GM18498 (cell line): ENCODE results near the gene AHNAK2.
"Not testable (repeated sequence)": the region's sequence is repeated elsewhere in the genome, so short reads cannot be mapped to it uniquely, and the experiment has no call there.

ENCODE experiments used
- ATAC-seq: cut with Tn5 transposase; IDR thresholded peaks from one replicate; pipeline ENCODE4 v1.9.1; 2021; ENCODE audit warnings: mild to moderate bottlenecking, moderate library complexity; ENCODE audit not compliant: unreplicated experiment

AHNAK2 gene

DNA sequence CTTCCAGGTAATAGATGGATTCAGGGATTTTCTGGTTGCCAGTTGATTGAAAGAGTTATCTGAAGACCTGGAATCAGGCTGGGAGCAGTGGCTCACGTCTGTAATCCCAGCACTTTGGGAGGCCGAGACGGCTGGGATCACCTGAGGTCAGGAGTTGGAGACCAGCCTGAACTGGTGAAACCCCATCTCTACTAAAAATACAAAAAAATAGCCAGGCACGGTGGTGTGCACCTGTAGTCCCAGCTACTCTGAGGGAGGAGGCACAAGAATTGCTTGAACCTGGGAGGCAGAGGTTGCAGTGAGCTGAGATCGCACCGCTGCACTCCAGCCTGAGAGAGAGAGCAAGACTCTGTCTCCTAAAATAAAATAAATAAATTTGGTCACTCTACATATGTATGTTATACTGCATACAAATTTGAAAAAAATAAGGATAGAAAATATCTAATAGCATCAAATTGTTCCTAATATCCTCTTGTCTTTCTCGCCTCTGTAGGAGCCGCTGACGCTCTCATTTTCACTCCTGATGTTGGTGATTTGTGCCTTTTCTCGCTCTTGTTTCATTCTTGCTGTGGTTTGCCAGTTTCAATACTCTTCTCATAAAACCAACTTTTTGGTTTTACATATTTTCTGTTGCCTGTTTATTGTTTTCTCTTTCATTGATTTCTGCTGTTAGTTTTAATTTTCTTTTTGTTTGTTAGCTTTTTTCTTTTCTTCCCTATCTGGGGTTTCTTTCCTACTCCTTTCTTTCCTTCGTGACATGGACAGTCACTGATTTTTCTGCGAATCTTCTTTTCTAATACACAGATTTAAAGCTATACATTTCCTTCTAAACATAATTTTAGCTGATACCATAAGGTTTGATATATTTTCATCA is 77.3 kb downstream of the AHNAK2 start:
- ATAC-seq = no peak

DNA sequence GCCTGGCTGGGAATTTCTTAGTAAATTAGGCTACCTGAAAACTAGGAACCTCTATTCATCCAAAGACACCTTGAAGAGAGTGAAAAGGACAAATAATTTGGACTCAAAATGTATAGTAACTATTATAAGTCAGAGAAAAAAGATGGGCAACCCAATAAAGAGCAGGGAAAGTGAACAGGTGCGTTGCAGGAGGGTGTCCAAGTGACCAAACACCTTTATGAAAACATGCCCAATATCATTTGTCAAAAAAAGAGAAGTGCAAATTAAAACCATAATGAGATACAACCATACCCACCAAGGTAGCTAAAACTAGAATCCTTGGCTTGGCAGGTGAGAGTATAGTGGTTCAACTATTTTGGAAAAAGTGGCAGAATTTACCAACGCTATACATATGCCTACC is 78.4 kb downstream of the AHNAK2 start:
- ATAC-seq = no peak

DNA sequence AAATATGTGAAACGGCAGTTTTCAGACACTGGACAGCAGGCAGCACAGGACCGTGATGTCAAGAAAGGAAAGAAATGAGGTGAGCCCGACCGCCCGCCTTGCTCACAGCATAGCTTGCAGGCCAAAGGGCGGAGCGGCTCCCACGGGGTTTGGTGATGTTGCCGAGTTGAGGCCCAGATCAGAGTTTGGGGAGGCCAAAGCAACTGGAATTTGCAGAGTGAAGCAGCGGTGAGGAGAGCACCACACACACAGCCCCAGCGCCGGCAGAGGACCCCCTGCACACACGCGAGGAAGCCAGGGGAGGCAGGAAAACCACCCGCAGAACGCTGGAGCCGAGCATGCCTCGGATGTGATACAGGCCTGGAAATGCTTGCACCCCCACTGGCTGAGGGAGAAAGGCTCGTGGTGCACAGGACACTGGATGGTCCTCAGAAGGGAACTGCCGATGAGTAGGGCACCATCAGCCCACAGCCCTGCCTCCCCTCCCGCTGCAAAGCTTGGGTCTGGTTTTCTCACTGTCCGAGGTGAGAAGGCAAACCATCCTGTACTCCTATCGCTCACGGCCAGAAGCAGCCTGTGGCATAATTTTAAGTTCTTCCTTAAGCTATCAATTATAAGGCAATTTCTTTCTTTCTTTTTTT is 79.2 kb downstream of the AHNAK2 start:
- ATAC-seq = no peak

DNA sequence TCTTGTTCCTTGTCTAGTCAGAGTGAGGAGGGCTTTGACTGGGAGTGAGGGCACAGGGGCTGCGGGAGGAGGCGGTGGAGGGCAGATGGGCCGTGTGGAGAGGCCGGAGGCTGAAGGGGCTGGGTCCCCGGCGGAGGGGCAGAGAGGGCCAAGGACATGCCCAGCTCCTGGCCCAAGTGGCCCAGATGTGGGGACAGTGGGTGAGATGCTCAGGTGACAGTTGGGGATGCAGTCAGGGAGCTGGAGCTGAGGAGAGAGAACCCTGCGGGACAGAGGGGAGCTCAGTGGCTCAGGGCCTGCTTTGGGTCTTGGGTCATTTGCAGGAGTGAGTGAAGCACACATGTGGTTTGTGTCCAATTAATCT is 80.0 kb downstream of the AHNAK2 start:
- no peak for ATAC-seq

DNA sequence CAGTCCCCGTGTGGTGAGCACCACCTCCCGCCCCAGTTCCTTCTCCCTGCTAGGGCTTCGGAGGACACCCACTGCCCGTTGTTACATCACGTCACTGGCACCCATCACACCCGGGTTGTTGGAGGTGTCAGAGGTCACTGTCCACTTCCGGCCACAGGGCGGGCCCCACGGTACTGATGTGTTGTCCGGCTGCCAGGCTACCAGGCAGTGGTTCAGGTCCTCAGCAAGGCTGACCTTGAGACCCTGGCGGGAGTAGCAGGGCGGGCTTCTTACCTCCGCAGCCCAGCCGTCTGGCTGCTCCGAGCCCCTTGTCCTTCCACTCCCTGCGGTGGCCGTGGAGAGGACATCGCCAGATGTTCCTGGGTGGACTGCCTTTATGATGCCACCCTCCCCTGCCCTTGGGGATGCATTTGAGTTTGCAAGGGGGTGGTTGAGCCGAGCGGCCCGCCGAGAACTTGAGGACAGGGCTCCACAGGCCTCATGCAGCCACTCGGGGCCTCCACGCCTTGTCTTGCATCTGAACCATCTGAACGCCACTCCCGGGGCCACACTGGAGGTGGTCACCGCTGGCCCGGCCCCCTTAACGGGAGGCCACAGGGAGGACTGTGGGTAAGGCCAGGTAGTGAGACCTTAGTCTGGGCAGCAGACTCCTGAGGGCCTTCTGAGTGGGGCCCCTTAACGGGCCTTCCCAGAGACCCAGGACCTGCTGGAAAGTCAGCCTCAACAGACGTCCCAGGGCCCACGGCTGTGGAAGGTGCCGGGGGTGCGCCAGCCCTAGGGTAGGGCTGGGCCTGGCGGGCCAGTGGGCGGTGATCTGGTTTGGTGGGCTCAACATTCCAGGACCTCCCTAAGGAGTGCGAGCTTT is 80.6 kb downstream of the AHNAK2 start:
- no peak for ATAC-seq

DNA sequence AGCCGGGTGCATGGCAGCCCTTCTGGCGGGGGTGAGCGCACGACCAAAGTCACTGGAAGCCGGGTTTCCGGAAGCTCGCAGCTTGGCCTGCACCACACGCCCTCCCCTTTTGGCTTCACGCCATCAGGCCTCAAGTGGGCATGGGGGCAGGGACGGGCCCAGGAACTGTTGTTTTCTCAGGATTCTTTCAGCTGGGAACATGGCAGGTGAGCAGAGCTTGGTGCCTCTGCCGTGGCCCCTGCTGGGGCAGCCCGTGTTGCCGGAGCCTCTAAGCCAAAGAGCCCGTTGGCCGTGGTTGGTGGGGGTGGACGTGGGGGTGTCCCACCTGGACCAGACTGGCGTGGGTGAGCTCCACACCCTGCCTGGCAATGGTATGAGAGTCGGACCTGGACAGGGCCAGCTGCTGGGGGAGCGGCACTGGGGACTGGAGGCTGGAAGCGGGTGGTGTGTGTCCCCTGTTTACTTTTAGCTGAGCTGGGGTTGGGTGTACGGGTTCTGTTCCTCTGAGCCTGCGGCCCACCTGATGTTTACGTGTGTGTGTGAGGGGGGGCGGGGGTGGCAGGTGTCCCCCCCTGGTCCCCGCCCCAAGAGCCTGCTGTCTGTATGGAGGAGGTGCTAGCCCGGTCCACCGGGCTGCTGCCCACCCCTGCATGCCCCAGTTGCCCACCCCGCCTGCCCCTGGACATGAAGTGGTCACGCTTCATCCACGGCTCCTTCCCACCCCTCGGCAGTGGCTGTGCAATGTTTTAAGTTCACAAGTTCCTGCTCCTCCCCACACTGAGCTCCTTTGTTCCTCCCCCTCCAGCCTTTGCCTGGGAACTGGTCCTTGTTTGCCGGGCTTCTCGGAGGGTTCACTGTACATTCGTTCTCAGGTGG is 82.2 kb downstream of the AHNAK2 start:
- ATAC-seq = no peak

DNA sequence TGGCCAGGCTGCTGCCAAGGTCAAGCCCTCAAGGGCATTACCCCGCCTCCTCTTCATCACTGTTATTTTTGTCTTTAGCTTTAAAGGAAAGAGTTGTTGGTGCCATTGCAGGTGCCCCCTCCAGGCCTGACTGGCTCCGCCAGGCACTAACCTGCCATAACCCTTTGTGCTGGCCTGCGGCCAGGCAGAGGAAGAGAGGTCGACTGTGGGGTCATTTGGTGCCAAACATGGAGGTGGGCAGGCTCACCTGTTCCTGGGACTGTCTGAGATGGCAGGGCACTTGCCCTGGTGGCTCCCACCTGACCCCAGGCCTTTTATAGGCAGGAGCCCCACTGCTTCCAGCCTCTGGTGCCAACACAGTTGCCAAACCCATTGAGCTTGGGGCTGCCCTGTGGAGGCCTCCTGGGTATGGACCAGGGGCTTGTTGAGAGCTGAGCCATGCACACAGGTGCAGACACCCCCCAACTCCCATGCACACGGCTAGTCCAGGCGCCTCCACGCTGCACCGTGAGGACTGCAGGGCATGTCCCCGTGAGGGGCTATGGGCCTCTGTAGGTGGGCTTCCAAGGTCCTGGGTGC is 82.9 kb downstream of the AHNAK2 start:
- ATAC-seq = no peak

DNA sequence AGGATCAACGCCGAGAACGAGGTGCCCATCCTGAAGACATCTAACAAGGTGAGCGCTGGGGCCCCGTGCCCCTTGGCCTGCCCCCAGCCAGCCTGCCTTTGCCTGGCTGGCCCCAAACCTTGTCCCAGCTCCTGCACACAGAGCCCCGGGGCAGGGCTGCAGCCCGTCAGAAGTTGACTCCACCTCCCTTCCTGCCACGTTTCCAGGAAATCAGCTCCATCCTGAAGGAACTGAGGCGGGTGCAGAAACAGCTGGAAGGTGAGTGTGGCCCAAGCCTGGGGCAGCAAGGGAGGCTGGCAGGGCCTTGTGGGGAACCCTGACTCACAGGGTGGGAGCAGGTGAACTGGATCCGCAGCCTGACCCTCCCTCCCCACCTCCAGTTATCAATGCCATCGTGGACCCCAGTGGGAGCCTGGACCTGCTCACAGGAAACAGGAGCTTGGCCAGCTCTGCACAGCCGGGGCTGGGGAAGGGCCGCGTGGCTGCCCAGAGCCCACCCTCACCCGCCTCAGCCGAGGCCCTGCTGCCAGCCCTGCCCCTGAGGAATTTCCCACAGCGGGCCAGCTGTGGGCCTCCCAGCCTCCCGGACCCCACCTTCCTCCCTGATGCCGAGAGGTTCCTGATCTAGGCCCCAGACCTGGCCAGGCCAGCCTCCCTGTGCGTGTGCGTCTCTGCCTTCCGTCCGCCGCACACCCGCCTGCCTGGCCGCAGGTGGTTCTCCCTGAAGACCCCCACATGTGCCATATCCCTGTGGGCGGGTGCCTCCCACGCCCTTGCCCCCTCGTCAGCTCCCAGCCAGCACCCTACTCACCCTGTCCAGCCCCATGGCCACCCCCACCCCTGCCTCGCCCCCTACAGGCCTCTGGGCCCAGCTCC is 83.6 kb downstream of the AHNAK2 start:
- no peak for ATAC-seq

DNA sequence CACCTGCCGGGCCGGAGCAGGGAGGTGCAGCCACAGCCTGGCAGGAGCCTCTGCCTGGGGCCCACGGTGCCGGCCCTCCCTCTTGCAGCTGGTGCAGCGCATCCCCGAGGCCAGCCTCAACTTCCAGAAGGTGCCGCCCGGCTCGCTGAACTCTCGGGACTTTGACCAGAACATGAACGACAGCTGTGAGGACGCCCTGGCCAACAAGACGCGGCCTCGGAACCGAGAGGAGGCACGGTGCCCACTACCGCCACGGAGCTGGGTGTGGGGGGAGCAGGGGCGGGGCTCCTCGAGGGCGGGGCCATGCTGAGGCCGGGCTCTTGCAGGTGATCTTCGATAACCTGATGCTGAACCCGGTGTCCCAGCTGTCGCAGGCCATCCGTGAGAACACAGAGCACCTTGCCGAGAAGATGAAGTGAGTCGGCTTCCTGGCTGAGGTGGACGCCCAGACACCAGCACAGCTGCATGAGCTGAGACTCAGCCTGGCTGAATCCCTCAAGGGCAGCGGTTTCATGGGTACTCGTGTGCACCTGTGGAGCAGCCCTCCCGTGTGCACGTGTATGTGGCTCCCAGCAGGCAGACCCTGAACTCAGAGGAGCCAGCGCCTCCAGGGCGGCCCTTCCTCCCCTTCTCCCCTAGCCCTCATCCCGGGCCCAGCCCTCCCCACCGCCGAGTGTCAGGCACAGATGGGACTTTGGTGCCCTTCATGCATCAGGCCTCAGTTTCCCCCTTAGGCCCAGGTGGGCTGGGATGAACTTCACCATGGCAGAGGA is 84.6 kb downstream of the AHNAK2 start:
- no peak for ATAC-seq

DNA sequence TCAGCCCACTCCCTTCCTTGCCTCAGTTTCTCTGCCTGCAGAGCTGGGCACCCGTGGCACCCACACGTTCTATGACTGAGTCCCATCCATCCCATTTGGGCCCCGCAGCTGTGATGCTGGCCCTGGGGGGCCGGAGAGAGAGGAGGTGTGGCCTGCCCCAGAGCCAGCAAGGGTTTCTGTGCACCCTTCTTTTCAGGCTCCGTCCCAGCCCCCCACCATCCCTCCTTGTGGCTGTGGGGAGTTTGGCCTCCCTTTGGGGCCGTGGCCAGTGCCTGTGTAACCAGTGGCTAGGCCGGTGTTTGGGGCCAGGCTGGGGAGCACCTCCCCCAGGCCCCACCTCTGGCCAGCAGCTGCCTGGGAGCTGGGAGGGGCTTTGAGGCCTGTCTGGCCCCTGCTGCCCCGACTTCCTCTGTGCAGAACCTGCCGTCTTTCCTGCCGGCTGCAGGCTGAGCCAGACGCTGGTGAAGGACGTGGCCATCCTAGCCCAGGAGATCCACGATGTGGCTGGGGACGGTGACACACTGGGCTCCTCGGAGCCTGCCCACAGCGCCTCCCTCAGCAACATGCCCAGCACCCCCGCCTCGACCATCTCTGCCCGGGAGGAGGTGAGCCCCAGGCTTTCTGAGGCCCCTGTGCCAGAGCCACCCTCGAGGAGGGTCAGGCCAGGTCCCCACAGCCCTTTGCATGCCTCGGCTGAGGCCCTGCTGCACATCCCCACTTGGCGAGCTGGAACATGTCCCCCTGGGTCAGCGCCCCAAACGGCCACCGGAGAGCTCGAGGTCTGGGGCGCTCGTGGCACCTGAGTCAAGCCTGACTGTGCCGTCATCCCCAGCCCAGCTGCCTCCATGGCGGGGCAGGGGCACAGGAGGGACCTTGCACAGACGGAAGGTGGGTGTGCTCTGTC is 85.4 kb downstream of the AHNAK2 start:
- no peak for ATAC-seq

DNA sequence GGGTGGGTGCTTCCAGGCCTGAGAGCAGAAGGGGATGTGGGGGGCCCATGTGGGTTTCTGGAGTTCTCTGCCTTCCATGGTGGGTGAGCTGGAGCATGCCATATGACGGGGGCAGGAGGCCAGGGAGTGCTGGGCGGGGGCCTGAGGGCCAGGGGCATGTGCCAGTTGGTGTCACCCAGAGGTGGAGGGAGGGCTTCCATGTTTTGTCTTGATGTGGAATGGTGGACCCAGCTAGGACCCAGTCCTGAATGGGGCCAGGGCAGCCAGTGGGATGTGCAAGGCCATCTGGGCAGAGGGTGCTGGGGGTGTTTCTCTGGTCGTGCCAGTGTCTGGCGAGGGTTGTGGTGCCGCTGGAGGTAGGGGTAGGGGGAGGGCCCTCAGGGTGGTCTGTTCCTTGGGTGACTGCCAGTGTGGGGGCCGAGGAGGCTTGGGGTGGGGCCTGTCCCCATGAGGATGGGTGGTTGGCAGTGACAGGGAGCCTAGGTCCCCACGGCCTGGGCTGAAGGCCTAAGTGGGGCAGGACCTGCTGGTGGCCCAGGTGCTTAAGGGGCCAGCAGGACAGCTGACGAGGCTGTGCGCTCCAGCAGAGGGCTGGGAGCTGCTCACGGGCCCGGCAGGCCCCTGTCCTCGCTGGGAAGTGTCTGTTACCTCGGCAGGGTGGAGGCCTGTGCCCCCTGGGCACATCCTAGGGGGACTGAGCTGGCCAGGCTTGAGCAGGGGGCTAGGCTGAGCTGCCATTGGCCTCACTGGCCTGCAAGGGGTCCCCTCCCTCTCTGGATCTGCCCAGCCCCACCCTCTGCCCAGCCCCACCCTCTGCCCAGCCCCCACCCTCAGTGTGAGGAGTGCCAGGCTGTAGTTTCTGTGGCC is 86.3 kb downstream of the AHNAK2 start:
- ATAC-seq = no peak

DNA sequence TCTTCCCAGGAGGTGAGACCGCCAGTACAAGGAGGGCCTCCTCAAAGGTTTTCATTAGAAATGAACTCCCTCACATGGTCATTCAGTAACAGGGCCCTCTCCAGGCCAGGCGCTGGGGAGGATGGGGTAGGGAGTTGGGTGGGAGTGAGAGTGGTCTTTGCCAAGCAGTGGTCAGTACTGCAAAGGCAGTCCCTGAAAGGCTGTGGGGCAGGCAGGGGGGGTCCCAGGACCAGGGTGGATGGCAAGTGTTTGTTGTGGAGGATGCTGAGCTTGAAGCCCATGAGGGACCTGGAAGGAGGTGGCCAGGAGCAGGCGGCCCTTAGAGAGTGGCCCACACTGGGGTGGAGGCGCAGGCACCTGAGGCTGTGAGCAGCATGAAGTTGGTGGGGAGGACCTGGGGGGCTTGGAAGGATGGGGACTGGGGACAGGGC is 87.0 kb downstream of the AHNAK2 start:
- no peak for ATAC-seq

DNA sequence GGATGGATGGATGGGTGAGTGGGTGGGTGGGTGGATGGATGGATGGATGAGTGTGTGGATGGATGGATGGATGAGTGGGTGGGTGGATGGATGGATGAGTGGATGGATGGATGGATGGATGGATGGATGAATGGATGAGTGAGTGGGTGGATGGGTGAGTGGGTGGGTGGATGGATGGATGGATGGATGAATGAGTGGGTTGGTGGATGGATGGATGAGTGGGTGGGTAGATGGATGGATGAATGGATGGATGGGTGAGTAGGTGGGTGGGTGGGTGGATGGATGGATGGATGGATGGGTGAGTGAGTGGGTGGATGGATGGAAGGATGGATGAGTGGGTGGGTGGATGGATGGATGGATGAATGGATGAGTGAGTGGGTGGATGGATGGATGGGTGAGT is 87.9 kb downstream of the AHNAK2 start:
- ATAC-seq = not testable (repeated sequence)

DNA sequence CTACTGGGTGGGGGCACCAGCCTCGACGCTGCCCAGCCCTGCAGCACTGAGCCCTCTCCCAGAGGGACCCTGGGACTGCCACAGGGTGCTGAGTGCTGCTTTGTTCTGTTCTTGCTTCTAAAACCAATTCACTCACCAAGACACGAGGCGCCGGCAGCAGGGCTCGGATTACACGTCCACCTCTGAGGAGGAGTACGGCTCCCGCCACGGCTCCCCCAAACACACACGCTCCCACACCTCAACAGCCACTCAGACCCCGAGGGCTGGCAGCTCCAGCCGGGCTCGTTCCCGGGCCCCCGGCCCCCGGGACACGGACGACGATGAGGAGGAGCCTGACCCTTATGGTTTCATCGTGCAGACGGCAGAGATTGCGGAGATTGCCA is 88.8 kb downstream of the AHNAK2 start:
- no peak for ATAC-seq

DNA sequence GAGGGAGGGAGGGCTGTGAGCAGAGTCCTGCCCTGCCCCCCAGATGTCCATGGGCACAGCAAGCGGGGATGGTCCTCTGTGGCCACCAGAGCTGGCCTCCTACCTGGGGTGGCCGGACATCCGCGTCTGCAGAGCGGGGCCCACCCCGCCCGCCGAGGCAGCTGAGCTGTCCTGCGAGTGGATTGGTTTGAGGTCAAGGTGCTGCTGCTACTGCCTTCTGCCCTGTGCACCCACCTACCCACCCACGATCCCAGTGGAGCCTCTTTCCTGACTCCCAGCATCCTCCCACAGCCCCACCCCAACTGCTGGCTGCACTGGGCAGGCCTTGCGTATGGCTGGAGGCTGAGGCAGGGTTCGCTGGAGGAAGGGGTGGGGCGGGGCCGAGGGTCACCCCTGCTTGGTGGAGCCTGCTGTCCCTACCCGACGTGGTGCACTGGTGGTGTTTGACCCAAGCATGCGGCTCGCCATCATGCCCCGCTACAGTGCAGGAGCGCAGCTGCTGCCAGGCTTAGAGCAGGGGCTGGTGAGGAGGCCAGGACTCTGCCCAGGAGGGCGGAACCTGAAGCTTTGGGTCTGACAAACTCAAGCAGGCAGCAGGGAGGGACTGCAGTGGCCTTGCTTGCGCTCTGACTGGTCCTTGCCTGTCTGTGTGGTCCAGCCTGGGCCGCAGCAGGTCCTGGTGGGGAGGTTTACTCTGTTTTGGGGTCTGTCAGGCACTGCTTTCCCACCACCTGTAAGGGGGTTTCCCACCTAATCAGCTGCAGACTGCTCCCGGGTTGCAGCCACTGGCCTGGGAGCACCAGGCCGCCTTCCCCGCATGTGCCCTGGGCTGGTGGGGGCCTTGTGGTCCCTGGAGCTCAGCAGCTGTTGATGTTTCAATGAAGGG is 89.4 kb downstream of the AHNAK2 start:
- no peak for ATAC-seq
